ENCODE results near the gene DHPS. TPM values are rescaled to one million over a fixed set of nuclear protein-coding genes. Genes with fewer than 3 reads are reported as not detected.

Gene DHPS
- total and polyA plus RNA-seq, 2 donors (not counting 1 experiment from before 2014, with no cell fraction given), result 187 to 204 TPM

GRCh38 chr19:12670159-12670928, 11.3 kb downstream of the DHPS start:
- 65% methylated on average over 22 of the region's 26 CpGs for WGBS (ENCODE audit: insufficient coverage)

More at GRCh38 chr19:12670159-12670928, 11.3 kb downstream of the DHPS start:
- Histone ChIP-seq H3K9me3 (ENCODE audit: control extremely low read depth in 1 of 3, control insufficient read depth in 2 of 3, insufficient read depth in 1 of 3, low read length in 2 of 3) (no peaks in the 10 kb centered on the region), H2AFZ (ENCODE audit: insufficient read depth, low read depth, low read length, poor library complexity, severe bottlenecking) (peak overlapping the region; percentile 97), H3K9ac (ENCODE audit: low read length) (peak overlapping the region; percentile 97), H3K27ac (ENCODE audit: low read length in 2 of 2) (peak overlapping the region; percentile 90 to 99), H3K27me3 (replicated peaks in 1 of 4; ENCODE audit: control extremely low read depth in 1 of 4, control insufficient read depth in 3 of 4, insufficient read depth in 4 of 4, low read length in 3 of 4) (no peaks in the 10 kb centered on the region), H3K36me3 (replicated peaks in 1 of 2; ENCODE audit: control extremely low read depth in 1 of 2, control insufficient read depth in 1 of 2, extremely low read depth in 1 of 2, insufficient read depth in 2 of 2, low read length in 1 of 2) (peaks cover 1 to 26% of the 10 kb centered on the region in 2 experiments), H3K4me1 (ENCODE audit: control insufficient read depth in 2 of 2, insufficient read depth in 2 of 2, low read length in 2 of 2) (peaks cover 22 to 41% of the 10 kb centered on the region in 2 donors), H4K20me1 (ENCODE audit: control insufficient read depth, insufficient read depth, low read length, poor library complexity, severe bottlenecking) (peaks cover 32% of the 10 kb centered on the region), H3K4me3 (ENCODE audit: control extremely low read depth in 1 of 5, extremely low read depth in 1 of 5, insufficient read depth in 1 of 5, low read depth in 2 of 5, low read length in 4 of 5) (peak overlapping the region; percentile 75 to 99 (median 95)), H3K4me2 (replicated peaks; ENCODE audit: low read depth, low read length, poor library complexity, severe bottlenecking) (peak overlapping the region; percentile 86), H3K79me2 (ENCODE audit: control insufficient read depth, insufficient read depth, low read length) (peaks cover 67% of the 10 kb centered on the region)
- H3K27me3 Mint-ChIP-seq, result no peaks in the 10 kb centered on the region
- TF ChIP-seq CTCF (IDR thresholded peaks at IDR 0.05) (no peak), EZH2 (IDR thresholded peaks at IDR 0.05; ENCODE audit: borderline replicate concordance, insufficient read depth, low read depth, low read length, poor library complexity, severe bottlenecking) (no peak)
- H3K9me3 Mint-ChIP-seq (ENCODE audit: insufficient read depth), result no peaks in the 10 kb centered on the region
- ChIA-PET CTCF (interaction anchor here (1.4 to 5.7 kb wide), 7 partner anchors 30 to 126 kb away, joined by 5 to 82 read pairs (median 9); partner anchors contain the start of gene TRIR), POLR2A (no interaction called here)
- peak overlapping the region; percentile 98 for H3K4me3 Mint-ChIP-seq
- H3K4me1 Mint-ChIP-seq, result peaks cover 50% of the 10 kb centered on the region
- DNase-seq, result no peak
- peak overlapping the region; percentile 100 for H3K27ac Mint-ChIP-seq
- intact Hi-C loops (cut with micrococcal nuclease), result no loop called here
- no peak for ATAC-seq (ENCODE audit: low read depth)
